ENCODE results near the gene ARHGAP15.

- TF ChIP-seq POLR2A (IDR thresholded peaks at IDR 0.05; ENCODE audit: low read length) (no peak), GATA1 (IDR thresholded peaks at IDR 0.05; ENCODE audit: low read depth, low read length) (no peak)
These were observed 226.7 kb downstream of the ARHGAP15 start for GRCh38 chr2:143355870-143356269.

Measured in erythroblast (primary cell).